Gastrocnemius medialis (tissue), 4 donors: ENCODE data around the gene MUC5B. TPM values are rescaled to one million over a fixed set of nuclear protein-coding genes. Genes with fewer than 3 reads are reported as not detected.

ENCODE experiments used
- ATAC-seq, 2 donors: fragments of 150-250 bp; one replicate each; pipeline ENCODE4 v1.9.1; 2016
- DNase-seq, 2 donors: peaks; one replicate each; pipeline ENCODE4 v3.0.0-alpha.2; 2019
- H3K27ac ChIP-seq, 4 donors: fragments of 200-600 bp; sonication (generic); 1 replicate in 1 of 4; 2 replicates in 3 of 4; pipeline ENCODE4 v1.5.1; 2016 to 2018; ENCODE audit warnings: mild to moderate bottlenecking in 2 of 4, moderate library complexity in 1 of 4
- H3K27me3 ChIP-seq, 3 donors: fragments of 200-600 bp; sonication (generic) in 2 of 3; 1 replicate in 1 of 3; 2 replicates in 2 of 3; pipeline versions ENCODE4 v1.5.1 to v1.6.0; 2016 to 2019; ENCODE audit warnings: mild to moderate bottlenecking in 1 of 3, moderate library complexity in 1 of 3
- H3K36me3 ChIP-seq, 2 donors: fragments of 200-600 bp; sonication (generic) in 1 of 2; one replicate each; pipeline ENCODE4 v1.5.1; 2017 to 2018
- H3K4me1 ChIP-seq, 2 donors: fragments of 200-600 bp; sonication (generic) in 1 of 2; one replicate each; pipeline ENCODE4 v1.5.1; 2016 to 2017; ENCODE audit warnings: mild to moderate bottlenecking in 2 of 2
- H3K4me3 ChIP-seq, 4 donors: fragments of 200-600 bp; sonication (generic) in 3 of 4; 1 replicate in 1 of 4; 2 replicates in 3 of 4; pipeline ENCODE4 v1.5.1; 2016 to 2019; ENCODE audit warnings: mild to moderate bottlenecking in 2 of 4
- H3K9me3 ChIP-seq, 3 donors: fragments of 200-600 bp; sonication (generic) in 2 of 3; 1 replicate in 1 of 3; 2 replicates in 2 of 3; pipeline ENCODE4 v1.5.1; 2016 to 2019
- POLR2A ChIP-seq, 2 donors: fragments of 450-650 bp; IDR thresholded peaks; one replicate each; pipeline ENCODE4 v1.6.1; 2017; ENCODE audit warnings: antibody characterized with exemption in 2 of 2, mild to moderate bottlenecking in 2 of 2, moderate library complexity in 2 of 2
- in situ Hi-C, 4 donors: fragments of 200-750 bp; cut with MboI; loops; one replicate each; pipeline versions ENCODE4 v1.15.0 to v1.8.0; 2017; ENCODE audit warnings: low sequenced_read_pairs in 4 of 4
- intact Hi-C: fragments of 100-400 bp; cut with DNase I; formaldehyde crosslinking; loops from one replicate; pipeline ENCODE4 v1.15.1; 2023; ENCODE audit warnings: low total_unique reads
- total RNA-seq, 4 donors: library from RNA; depleted of rRNA; stranded (reverse); fragments of >200 nt; gene quantifications; one replicate each; pipeline versions ENCODE4 v1.1.0 to v1.2.3, GENCODE V29; 2016
- TF ChIP-seq, protein P1 (sequence below), 5 experiments: fragments of 450-650 bp in 3 of 5; fragments of 200-600 bp in 2 of 5; sonication (generic) in 2 of 5; IDR thresholded peaks in 4 of 5; conservative IDR thresholded peaks in 1 of 5; 1 replicate in 4 of 5; 2 replicates in 1 of 5; pipeline ENCODE4 v1.5.1; 2016 to 2019; ENCODE audit warnings: antibody characterized with exemption in 5 of 5, mild to moderate bottlenecking in 3 of 5, moderate library complexity in 3 of 5

Gene MUC5B
- total RNA-seq, 4 donors from 2014 or later = 0.17 TPM; not detected in 3

DNA sequence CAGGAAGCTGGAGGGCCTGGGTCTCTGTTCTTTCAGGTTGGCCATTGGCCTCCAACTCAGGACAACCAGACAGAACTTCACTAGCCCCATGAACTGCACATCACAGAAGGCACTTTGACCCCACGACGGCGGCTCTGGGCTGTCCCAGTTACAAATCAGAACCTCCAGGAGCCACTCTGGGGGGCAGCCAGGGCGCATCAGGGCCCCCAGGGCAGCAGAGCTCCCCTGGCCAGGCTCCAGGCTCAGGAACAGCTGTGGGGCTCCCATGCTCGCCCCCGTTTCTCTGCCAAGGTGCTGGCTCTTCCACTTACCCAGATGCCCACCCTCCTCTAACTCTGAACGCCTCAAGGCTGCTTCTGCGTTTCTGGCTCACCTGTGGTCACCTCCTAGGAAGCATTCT lies 61.0 kb downstream of the MUC5B start:
- no peak for TF ChIP-seq POLR2A (IDR thresholded peaks at IDR 0.05)
- TF ChIP-seq, protein P1, sequence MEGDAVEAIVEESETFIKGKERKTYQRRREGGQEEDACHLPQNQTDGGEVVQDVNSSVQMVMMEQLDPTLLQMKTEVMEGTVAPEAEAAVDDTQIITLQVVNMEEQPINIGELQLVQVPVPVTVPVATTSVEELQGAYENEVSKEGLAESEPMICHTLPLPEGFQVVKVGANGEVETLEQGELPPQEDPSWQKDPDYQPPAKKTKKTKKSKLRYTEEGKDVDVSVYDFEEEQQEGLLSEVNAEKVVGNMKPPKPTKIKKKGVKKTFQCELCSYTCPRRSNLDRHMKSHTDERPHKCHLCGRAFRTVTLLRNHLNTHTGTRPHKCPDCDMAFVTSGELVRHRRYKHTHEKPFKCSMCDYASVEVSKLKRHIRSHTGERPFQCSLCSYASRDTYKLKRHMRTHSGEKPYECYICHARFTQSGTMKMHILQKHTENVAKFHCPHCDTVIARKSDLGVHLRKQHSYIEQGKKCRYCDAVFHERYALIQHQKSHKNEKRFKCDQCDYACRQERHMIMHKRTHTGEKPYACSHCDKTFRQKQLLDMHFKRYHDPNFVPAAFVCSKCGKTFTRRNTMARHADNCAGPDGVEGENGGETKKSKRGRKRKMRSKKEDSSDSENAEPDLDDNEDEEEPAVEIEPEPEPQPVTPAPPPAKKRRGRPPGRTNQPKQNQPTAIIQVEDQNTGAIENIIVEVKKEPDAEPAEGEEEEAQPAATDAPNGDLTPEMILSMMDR (IDR thresholded peaks at IDR 0.05 in 4 of 5, conservative IDR thresholded peaks at IDR 0.05 in 1 of 5) = no peak
- in situ Hi-C loops = no loop called here
- no peaks in the 10 kb centered on the region for H3K9me3 ChIP-seq
- H3K27ac ChIP-seq = no peak overlapping the region
- H3K27me3 ChIP-seq = no peaks in the 10 kb centered on the region
- ATAC-seq (no peak), DNase-seq (no peak)
- H3K4me1 ChIP-seq = no peaks in the 10 kb centered on the region
- H3K36me3 ChIP-seq = peaks cover 0 to 63% of the 10 kb centered on the region in 2 donors
- intact Hi-C loops = no loop called here
- H3K4me3 ChIP-seq = no peak overlapping the region

DNA sequence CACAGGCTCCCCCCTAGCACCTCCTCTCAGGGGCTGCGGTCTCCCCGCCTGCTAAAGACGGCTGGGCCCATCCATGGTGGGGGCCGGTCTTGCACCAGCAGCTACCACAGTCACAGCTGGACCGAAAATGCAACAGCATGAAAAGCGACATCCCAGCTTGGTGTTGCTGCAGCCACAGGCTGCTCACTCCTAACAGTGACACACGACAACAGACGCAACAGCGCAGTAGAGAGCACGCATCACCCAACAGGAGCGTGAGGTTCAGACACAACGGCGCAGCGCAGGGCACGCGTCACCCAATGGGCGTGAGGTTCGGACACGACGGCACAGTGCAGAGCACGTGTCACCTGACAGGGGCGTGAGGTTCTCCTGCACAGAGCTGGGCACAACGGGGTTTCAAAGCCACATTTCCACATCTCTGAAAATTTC lies 62.5 kb downstream of the MUC5B start:
- no peak for DNase-seq
- in situ Hi-C loops = no loop called here
- TF ChIP-seq, protein P1 (IDR thresholded peaks at IDR 0.05 in 4 of 5, conservative IDR thresholded peaks at IDR 0.05 in 1 of 5) = no peak
- no peak for TF ChIP-seq POLR2A (IDR thresholded peaks at IDR 0.05)
- Histone ChIP-seq H3K27me3 (no peaks in the 10 kb centered on the region), H3K27ac (no peak overlapping the region), H3K36me3 (peaks cover 0 to 71% of the 10 kb centered on the region in 2 donors), H3K4me1 (no peaks in the 10 kb centered on the region), H3K4me3 (no peak overlapping the region), H3K9me3 (no peaks in the 10 kb centered on the region)
- intact Hi-C loops = no loop called here
- no peak for ATAC-seq

DNA sequence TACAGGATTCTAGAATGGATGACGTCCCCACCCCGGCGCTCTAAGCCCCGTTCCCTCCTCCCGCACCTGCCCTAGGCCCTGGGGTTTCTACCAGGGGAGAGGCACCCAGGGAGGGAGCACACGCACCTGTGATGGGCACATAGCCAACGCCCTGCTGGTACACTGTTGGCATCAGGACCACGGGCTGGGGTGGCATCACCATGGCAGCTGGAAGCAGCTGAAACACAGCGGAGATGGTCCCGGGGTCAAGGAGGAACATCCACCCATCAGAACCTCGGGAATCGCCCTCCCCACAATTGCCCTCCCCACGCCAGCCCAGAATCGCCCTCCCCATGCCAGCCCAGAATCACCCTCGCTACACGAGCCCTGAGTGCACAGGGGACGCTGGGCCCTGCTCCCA lies 63.0 kb downstream of the MUC5B start:
- Histone ChIP-seq H3K4me1 (no peaks in the 10 kb centered on the region), H3K4me3 (no peak overlapping the region), H3K27ac (no peak overlapping the region), H3K9me3 (no peaks in the 10 kb centered on the region), H3K36me3 (peaks cover 0 to 77% of the 10 kb centered on the region in 2 donors), H3K27me3 (no peaks in the 10 kb centered on the region)
- no peak for ATAC-seq
- intact Hi-C loops (no loop called here), in situ Hi-C loops (no loop called here)
- TF ChIP-seq, protein P1 (IDR thresholded peaks at IDR 0.05 in 4 of 5, conservative IDR thresholded peaks at IDR 0.05 in 1 of 5) = no peak
- no peak for TF ChIP-seq POLR2A (IDR thresholded peaks at IDR 0.05)
- DNase-seq = no peak

DNA sequence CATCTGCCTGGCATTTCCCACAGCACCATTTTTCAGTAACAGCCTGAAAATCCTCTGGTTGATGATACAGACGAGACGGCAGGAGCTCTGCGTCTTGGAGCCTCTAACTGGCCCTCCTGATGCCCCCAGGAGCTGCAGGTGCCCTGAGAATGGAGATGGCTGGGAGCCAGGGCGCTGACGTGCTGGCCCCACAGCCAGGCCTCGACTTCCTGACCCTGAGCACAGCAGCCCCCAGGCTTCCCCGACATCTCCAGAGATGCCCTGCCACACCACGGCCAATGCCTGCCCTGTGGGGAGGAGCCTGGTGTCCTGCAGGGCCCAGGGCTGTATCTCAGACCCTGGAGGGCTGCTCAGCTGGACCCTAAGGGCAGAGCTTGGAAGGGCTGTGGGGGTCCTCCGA lies 65.1 kb downstream of the MUC5B start:
- in situ Hi-C loops = no loop called here
- ATAC-seq = no peak

More for the DNA sequence above, 65.1 kb downstream of the MUC5B start:
- H3K36me3 ChIP-seq = peaks cover 0 to 74% of the 10 kb centered on the region in 2 donors
- H3K4me1 ChIP-seq = no peaks in the 10 kb centered on the region
- no peak overlapping the region for H3K27ac ChIP-seq
- no peaks in the 10 kb centered on the region for H3K27me3 ChIP-seq
- TF ChIP-seq, protein P1 (IDR thresholded peaks at IDR 0.05 in 4 of 5, conservative IDR thresholded peaks at IDR 0.05 in 1 of 5) = no peak
- no peak for TF ChIP-seq POLR2A (IDR thresholded peaks at IDR 0.05)
- DNase-seq = no peak
- no peak overlapping the region for H3K4me3 ChIP-seq
- no peaks in the 10 kb centered on the region for H3K9me3 ChIP-seq
- intact Hi-C loops = no loop called here
